Measurements from ENCODE around the gene ADAP1. TPM values are rescaled to one million over a fixed set of nuclear protein-coding genes. Genes with fewer than 3 reads are reported as not detected.

Gene ADAP1
- total RNA-seq, 1 donor from 2014 or later, result 26.9 TPM

DNA sequence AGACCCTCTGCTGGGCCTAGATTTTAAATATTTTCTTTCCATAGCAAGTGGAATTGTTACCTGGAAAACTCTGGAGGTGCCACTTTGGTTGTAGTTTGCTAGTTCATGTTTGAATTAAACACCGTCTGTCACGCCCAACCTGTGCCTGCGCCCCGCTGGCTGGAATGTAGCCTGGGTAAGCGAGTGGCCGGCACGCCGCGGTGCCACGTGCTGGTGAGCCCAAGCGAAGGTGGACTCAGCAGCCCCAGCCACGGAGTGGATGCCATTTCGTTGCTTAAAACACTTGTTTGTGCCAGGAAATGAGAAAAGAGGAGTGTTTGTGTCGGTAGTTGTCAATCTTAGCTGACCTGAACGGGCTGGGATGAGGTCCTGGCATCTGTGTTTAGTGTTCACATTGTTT lies 75.4 kb downstream of the ADAP1 start:
- no peak for FAIRE-seq

DNA sequence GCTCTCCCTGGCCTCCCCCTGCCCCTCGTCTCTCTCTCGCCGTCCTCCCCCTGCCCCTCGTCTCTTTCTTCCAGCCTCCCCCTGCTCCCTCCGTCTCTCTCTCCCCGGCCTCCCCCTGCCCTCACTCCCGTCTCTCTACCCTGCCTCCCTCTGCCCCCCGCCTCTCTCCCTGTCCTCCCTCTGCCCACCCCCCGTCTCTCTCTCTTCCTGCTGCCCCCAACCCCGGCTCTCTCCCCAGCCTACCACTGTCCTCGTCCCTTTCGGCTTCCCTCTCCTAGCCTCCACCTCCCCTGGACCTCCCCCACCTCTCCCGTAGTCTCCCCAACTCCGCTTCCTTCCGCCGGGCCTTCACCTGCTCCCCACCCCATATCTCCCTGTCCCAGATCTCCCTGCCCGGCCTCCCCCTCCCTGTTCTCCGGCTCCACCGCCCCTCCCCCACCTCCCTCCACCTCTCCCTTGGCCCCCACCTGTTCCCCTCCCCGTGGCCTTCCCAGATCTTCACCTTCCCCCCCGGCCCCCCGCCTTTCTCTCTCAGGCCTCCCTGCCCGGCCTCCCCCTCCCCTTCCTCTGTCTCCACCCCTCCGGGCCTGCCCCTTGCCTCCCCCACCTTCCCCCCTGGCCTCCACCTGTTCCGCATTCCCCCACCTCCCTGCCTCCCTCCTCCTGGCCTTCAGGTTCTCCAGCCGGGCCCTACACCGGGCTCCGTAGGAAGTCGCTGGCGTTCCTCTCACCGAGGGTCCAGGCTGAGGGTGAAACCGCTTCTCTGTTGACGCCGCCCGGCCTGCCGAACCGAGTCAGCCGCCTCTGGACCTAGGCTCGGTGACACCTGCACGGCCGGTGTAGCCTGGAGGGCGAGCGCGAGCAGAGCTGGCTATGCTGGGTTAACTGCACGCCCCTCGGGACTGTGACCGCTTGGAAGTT lies 76.9 kb downstream of the ADAP1 start:
- no peak for FAIRE-seq
- Histone ChIP-seq H3K4me3 (ENCODE audit: low read depth, low read length) (peak overlapping the region; percentile 92), H3K27me3 (ENCODE audit: control insufficient read depth, insufficient read depth, low read length) (no peaks in the 10 kb centered on the region), H3K36me3 (ENCODE audit: control insufficient read depth, insufficient read depth, low read length) (peaks cover 12% of the 10 kb centered on the region)
- TF ChIP-seq, protein P1, sequence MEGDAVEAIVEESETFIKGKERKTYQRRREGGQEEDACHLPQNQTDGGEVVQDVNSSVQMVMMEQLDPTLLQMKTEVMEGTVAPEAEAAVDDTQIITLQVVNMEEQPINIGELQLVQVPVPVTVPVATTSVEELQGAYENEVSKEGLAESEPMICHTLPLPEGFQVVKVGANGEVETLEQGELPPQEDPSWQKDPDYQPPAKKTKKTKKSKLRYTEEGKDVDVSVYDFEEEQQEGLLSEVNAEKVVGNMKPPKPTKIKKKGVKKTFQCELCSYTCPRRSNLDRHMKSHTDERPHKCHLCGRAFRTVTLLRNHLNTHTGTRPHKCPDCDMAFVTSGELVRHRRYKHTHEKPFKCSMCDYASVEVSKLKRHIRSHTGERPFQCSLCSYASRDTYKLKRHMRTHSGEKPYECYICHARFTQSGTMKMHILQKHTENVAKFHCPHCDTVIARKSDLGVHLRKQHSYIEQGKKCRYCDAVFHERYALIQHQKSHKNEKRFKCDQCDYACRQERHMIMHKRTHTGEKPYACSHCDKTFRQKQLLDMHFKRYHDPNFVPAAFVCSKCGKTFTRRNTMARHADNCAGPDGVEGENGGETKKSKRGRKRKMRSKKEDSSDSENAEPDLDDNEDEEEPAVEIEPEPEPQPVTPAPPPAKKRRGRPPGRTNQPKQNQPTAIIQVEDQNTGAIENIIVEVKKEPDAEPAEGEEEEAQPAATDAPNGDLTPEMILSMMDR (IDR thresholded peaks at IDR 0.05; ENCODE audit: insufficient read depth, low read length, severe bottlenecking), result no peak
- no peak for DNase-seq (ENCODE audit: low read depth)

More for the DNA sequence above, 75.4 kb downstream of the ADAP1 start:
- no peak for DNase-seq (ENCODE audit: low read depth)
- Histone ChIP-seq H3K27me3 (ENCODE audit: control insufficient read depth, insufficient read depth, low read length) (no peaks in the 10 kb centered on the region), H3K4me3 (ENCODE audit: low read depth, low read length) (no peak overlapping the region), H3K36me3 (ENCODE audit: control insufficient read depth, insufficient read depth, low read length) (peaks cover 9% of the 10 kb centered on the region)
- TF ChIP-seq, protein P1 (IDR thresholded peaks at IDR 0.05; ENCODE audit: insufficient read depth, low read length, severe bottlenecking), result no peak

DNA sequence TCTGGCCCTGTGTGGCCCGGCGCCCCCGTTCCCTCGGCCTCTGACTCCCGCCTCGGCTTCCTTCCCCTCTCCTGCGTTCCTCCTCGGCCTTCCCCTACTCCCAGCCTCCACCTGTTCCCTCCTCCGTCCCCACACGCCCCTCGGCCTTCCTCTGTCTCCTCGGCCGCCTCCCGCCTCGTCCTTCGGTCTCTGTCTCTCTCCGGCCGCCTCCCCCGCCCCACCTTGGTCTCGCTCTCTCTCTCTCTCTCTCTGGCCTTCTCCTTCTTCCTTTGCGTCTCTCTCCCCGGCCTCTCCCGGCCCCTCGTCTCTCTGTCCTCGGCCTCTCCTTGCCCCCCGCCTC lies 77.5 kb downstream of the ADAP1 start:
- TF ChIP-seq, protein P1 (IDR thresholded peaks at IDR 0.05; ENCODE audit: insufficient read depth, low read length, severe bottlenecking), result no peak
- DNase-seq (ENCODE audit: low read depth), result no peak
- Histone ChIP-seq H3K36me3 (ENCODE audit: control insufficient read depth, insufficient read depth, low read length) (peaks cover 15% of the 10 kb centered on the region), H3K27me3 (ENCODE audit: control insufficient read depth, insufficient read depth, low read length) (no peaks in the 10 kb centered on the region), H3K4me3 (ENCODE audit: low read depth, low read length) (peak overlapping the region; percentile 92)
- no peak for FAIRE-seq

DNA sequence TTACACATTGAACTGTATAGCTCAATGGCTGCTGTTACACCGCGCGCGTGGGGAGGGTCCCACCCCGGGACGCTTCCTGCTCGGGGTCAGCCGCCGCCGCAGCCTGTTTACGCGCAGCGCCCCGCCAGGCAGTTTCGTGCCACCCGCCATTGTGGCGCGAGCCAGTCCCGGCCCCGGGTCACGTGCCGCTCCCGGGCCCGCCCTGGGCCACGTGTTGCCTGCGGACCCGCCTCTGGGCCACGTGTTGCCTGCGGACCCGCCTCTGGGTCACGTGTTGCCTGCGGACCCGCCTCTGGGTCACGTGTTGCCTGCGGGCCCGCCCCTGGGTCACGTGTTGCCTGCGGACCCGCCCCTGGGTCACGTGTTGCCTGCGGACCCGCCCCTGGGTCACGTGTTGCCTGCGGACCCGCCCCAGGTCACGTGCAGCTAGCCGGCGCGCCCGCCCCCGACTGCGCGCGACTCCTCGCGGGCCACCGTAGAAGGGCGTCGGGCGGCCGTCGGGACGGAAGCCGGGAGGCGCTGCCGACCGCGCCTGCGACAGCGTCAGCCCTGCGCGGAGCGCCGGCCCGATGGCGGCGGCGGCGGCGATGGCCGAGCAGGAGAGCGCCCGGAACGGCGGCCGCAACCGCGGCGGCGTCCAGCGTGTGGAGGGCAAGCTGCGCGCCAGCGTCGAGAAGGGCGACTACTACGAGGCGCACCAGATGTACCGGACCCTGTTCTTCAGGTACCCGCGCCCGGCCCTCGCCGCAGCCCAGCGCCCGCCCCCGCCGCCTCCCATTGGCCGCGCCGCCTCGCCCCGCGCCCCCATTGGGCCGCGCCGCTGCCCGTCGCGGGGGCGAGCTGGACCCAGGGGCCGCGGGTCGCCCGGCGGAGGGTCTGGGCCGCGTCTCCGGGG lies 78.2 kb downstream of the ADAP1 start, which contains the start of gene GET4:
TSS of gene GET4 (plus strand) at position 478 of the 895 bp plus-strand sequence. CDS start at position 570, 92 bp downstream.
- FAIRE-seq (no peak), DNase-seq (ENCODE audit: low read depth) (peak; percentile 73)
- Histone ChIP-seq H3K27me3 (ENCODE audit: control insufficient read depth, insufficient read depth, low read length) (no peaks in the 10 kb centered on the region), H3K36me3 (ENCODE audit: control insufficient read depth, insufficient read depth, low read length) (peaks cover 17% of the 10 kb centered on the region), H3K4me3 (ENCODE audit: low read depth, low read length) (peak within 1 kb of the TSS; percentile 92)
- TF ChIP-seq, protein P1 (IDR thresholded peaks at IDR 0.05; ENCODE audit: insufficient read depth, low read length, severe bottlenecking), result peak; percentile 32

DNA sequence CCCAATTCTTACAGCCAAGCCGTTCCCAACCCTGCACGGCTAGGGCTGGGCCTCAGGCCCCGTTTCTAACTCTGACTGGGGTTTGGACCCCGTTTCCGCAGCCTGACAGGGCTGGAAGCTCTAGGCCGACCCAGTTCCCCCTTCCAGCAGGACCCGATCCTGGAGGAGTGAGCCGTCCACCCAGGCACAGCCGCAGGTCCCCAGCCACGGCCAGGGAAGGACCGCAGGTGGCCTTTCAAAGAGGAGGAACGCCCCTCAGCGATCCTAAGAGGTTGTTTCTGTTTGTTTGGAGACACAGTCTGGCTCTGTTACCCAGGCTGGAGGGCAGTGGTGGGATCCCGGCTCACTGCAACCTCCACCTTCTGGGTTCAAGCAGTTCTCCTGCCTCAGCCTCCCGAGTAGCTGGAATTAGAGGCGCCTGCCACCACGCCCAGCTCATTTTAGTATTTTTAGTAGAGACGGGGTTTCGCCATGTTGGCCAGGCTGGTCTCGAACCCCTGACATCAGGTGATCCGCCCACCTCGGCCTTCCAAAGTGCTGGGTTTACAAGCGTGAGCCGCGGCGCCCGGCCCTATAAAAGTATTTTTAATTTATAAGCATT lies 78.9 kb downstream of the ADAP1 start:
- H3K4me3 ChIP-seq (ENCODE audit: low read depth, low read length), result peak overlapping the region; percentile 27
- no peaks in the 10 kb centered on the region for H3K27me3 ChIP-seq (ENCODE audit: control insufficient read depth, insufficient read depth, low read length)
- TF ChIP-seq, protein P1 (IDR thresholded peaks at IDR 0.05; ENCODE audit: insufficient read depth, low read length, severe bottlenecking), result no peak
- no peak for DNase-seq (ENCODE audit: low read depth)
- peaks cover 16% of the 10 kb centered on the region for H3K36me3 ChIP-seq (ENCODE audit: control insufficient read depth, insufficient read depth, low read length)
- no peak for FAIRE-seq
